Activated CD8-positive, alpha-beta T cell treated with anti-CD3 and anti-CD28 coated beads for 36 hours (primary cell): ENCODE results near the gene HECTD1. TPM values are rescaled to one million over a fixed set of nuclear protein-coding genes. Genes with fewer than 3 reads are reported as not detected.

Experiments
- ATAC-seq: fragments of 200-7000 bp; cut with Tn5 transposase; one replicate; pipeline ENCODE4 v1.10.0; 2021; ENCODE audit warnings: mild to moderate bottlenecking, moderate library complexity
- CTCF ChIA-PET: fragments of 350-600 bp; sonication (Branson Sonifier 250); formaldehyde crosslinking; loops from one replicate; lab custom pipeline; 2021; ENCODE audit warnings: antibody characterized with exemption; lab: Charles Lee
- POLR2A ChIA-PET: fragments of 350-600 bp; sonication (Branson Sonifier 250); formaldehyde crosslinking; loops from one replicate; lab custom pipeline; 2021; ENCODE audit warnings: antibody characterized with exemption; lab: Charles Lee
- DNase-seq: peaks from one replicate; pipeline ENCODE4 v3.0.0-alpha.2; 2020
- H3K27ac Mint-ChIP-seq: one replicate; pipeline ENCODE4 v1.8.0; 2021; ENCODE audit warnings: mild to moderate bottlenecking, mixed read lengths
- H3K27me3 Mint-ChIP-seq: one replicate; pipeline ENCODE4 v1.8.0; 2021; ENCODE audit warnings: mixed read lengths
- H3K36me3 Mint-ChIP-seq: one replicate; pipeline ENCODE4 v1.8.0; 2021; ENCODE audit warnings: low read depth, mixed read lengths
- H3K4me1 Mint-ChIP-seq: one replicate; pipeline ENCODE4 v1.8.0; 2021; ENCODE audit warnings: low read depth, mixed read lengths
- H3K4me3 Mint-ChIP-seq: one replicate; pipeline ENCODE4 v1.8.0; 2021; ENCODE audit warnings: mild to moderate bottlenecking, moderate library complexity, mixed read lengths
- H3K9me3 Mint-ChIP-seq: one replicate; pipeline ENCODE4 v1.8.0; 2021; ENCODE audit warnings: mixed read lengths
- CTCF ChIP-seq: fragments of 200-600 bp; IDR thresholded peaks from one replicate; pipeline ENCODE4 v1.8.0; 2022; ENCODE audit warnings: antibody characterized with exemption, mild to moderate bottlenecking
- intact Hi-C: fragments of 100-400 bp; cut with micrococcal nuclease; formaldehyde crosslinking; loops from one replicate; pipeline ENCODE4 v1.10.0; 2022
- total RNA-seq, 2 experiments: library from RNA; stranded (reverse); gene quantifications; one replicate each; pipeline ENCODE4 v1.2.3, GENCODE V29; 2021

The HECTD1 gene
- total RNA-seq, 2 experiments from 2014 or later = 78.9 to 82.2 TPM

DNA sequence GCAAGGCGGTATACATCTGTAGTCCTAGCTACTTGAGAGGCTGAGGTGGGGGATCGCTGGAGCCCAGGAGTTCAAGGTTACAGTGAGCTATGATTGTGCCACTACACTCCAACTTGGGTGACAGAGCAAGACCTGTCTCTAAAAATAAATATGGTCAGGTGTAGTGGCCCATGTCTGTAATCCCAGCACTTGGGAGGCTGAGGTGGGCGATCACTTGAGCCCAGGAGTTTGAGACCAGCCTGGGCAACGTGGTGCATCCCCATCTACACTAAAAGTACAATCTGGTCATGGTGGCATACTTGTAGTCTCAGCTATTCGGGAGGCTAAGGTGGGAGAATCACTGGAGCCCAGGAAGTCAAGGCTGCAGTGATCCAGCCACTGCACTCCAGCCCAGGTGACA lies 40.6 kb downstream of the HECTD1 start:
- intact Hi-C loops = no loop called here
- DNase-seq (no peak), ATAC-seq (no peak)
- Mint-ChIP-seq H3K9me3 (no peaks in the 10 kb centered on the region), H3K4me3 (no peak overlapping the region), H3K27ac (no peak overlapping the region), H3K36me3 (peaks cover 27% of the 10 kb centered on the region), H3K4me1 (no peaks in the 10 kb centered on the region), H3K27me3 (no peaks in the 10 kb centered on the region)
- ChIA-PET CTCF (interaction anchor here (0.7 kb wide), 1 partner anchor 11 kb away, joined by 3 read pairs; no protein-coding TSS in a partner anchor), POLR2A (no interaction called here)
- no peak for TF ChIP-seq CTCF

GRCh38 chr14:31166271-31166561 lies 41.4 kb downstream of the HECTD1 start:
- Mint-ChIP-seq H3K27ac (no peak overlapping the region), H3K27me3 (no peaks in the 10 kb centered on the region), H3K9me3 (no peaks in the 10 kb centered on the region), H3K4me1 (no peaks in the 10 kb centered on the region), H3K36me3 (peaks cover 29% of the 10 kb centered on the region), H3K4me3 (no peak overlapping the region)
- ChIA-PET POLR2A (interaction anchor here (0.8 kb wide), 1 partner anchor 363 kb away, joined by 3 read pairs; no protein-coding TSS in a partner anchor), CTCF (interaction anchor here (0.7 kb wide), 1 partner anchor 12 kb away, joined by 3 read pairs; no protein-coding TSS in a partner anchor)
- intact Hi-C loops = no loop called here
- TF ChIP-seq CTCF = no peak
- ATAC-seq = no peak
- no peak for DNase-seq

DNA sequence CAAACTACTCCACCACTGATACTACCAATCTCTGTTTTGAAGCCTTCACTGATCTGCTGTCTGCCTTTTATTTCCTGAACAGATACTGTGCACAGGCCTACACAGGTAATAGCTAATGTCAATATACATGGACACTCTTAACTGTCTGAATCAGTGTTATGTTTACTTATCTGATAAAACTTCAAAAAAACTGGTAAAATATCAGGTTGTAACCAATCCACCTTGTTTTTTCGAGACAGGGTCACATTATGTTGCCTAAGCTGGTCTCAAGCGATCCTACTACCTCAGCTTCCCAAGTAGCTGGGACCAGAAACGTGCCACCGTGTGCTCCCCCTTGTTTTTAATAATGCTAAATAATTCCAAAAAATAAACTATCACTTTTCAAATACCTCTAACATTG lies 43.5 kb downstream of the HECTD1 start:
- H3K27me3 Mint-ChIP-seq = no peaks in the 10 kb centered on the region
- ATAC-seq = no peak
- DNase-seq = no peak
- H3K4me1 Mint-ChIP-seq = no peaks in the 10 kb centered on the region
- no peak overlapping the region for H3K4me3 Mint-ChIP-seq
- no peak overlapping the region for H3K27ac Mint-ChIP-seq
- peaks cover 20% of the 10 kb centered on the region for H3K36me3 Mint-ChIP-seq
- no peaks in the 10 kb centered on the region for H3K9me3 Mint-ChIP-seq
- ChIA-PET POLR2A (interaction anchor here (0.6 kb wide), 1 partner anchor 65 kb away, joined by 3 read pairs; no protein-coding TSS in a partner anchor), CTCF (no interaction called here)
- TF ChIP-seq CTCF = no peak
- intact Hi-C loops = no loop called here

GRCh38 chr14:31162910-31163649 lies 44.5 kb downstream of the HECTD1 start:
- intact Hi-C loops = no loop called here
- no peak for TF ChIP-seq CTCF
- H3K4me3 Mint-ChIP-seq = no peak overlapping the region
- no peaks in the 10 kb centered on the region for H3K9me3 Mint-ChIP-seq
- no peak overlapping the region for H3K27ac Mint-ChIP-seq
- CTCF ChIA-PET = no interaction called here
- no peaks in the 10 kb centered on the region for H3K4me1 Mint-ChIP-seq
- DNase-seq = no peak
- H3K27me3 Mint-ChIP-seq = no peaks in the 10 kb centered on the region
- peaks cover 19% of the 10 kb centered on the region for H3K36me3 Mint-ChIP-seq
- POLR2A ChIA-PET = interaction anchor here (0.6 kb wide), 1 partner anchor 38 kb away, joined by 4 read pairs; no protein-coding TSS in a partner anchor
- no peak for ATAC-seq

DNA sequence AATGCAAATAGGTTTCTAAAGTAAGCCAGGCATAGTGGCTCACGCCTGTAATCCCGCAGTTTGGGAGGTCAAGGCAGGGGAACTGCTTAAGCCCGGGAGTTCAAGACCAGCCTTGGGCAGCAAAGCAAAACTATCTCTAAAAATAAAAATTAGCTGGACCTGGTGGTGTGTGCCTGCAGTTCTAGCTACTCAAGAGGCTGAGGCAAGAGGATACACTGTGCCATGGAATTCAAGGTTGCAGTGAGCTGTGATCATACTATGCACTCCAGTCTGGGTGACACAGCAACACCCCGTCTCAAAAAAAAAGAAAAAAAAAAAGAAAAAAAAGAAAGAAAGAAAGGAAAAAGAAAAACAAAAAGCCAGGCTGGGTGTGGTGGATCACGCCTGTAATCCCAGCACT lies 46.3 kb downstream of the HECTD1 start:
- ChIA-PET CTCF (no interaction called here), POLR2A (no interaction called here)
- no peak for DNase-seq
- no peaks in the 10 kb centered on the region for H3K4me1 Mint-ChIP-seq
- H3K27me3 Mint-ChIP-seq = no peaks in the 10 kb centered on the region
- ATAC-seq = no peak
- no peak overlapping the region for H3K4me3 Mint-ChIP-seq
- H3K27ac Mint-ChIP-seq = no peak overlapping the region
- intact Hi-C loops = no loop called here
- TF ChIP-seq CTCF = no peak
- no peaks in the 10 kb centered on the region for H3K9me3 Mint-ChIP-seq
- peaks cover 16% of the 10 kb centered on the region for H3K36me3 Mint-ChIP-seq
